Tibial nerve (tissue), 4 donors: ENCODE data around the gene TUSC2. TPM values are rescaled to one million over a fixed set of nuclear protein-coding genes. Genes with fewer than 3 reads are reported as not detected.
A peak's percentile ranks its signal among the peaks of the same experiment; 100 is the strongest.

Experiments
- DNase-seq, 2 donors: peaks; one replicate each; pipeline ENCODE4 v3.0.0-alpha.2; 2019; ENCODE audit warnings: low spot score in 2 of 2
- H3K27ac ChIP-seq, 4 donors: fragments of 200-600 bp; sonication (generic) in 3 of 4; one replicate each; pipeline ENCODE4 v1.5.1; 2017 to 2019; ENCODE audit warnings: mild to moderate bottlenecking in 1 of 4
- H3K27me3 ChIP-seq, 2 donors: fragments of 200-600 bp; sonication (generic) in 1 of 2; one replicate each; pipeline versions ENCODE4 v1.5.1 to v1.6.0; 2017 to 2019
- H3K36me3 ChIP-seq, 3 donors: fragments of 200-600 bp; sonication (generic); one replicate each; pipeline ENCODE4 v1.5.1; 2018 to 2019
- H3K4me1 ChIP-seq, 4 donors: fragments of 200-600 bp; sonication (generic) in 3 of 4; one replicate each; pipeline ENCODE4 v1.5.1; 2017 to 2019
- H3K4me3 ChIP-seq, 4 donors: fragments of 200-600 bp; sonication (generic) in 3 of 4; one replicate each; pipeline ENCODE4 v1.5.1; 2017 to 2019; ENCODE audit warnings: mild to moderate bottlenecking in 1 of 4, moderate library complexity in 1 of 4
- H3K9me3 ChIP-seq, 4 donors: fragments of 200-600 bp; sonication (generic) in 3 of 4; one replicate each; pipeline ENCODE4 v1.5.1; 2017 to 2019
- EP300 ChIP-seq, 2 donors: sonication (generic); formaldehyde crosslinking; IDR thresholded peaks; one replicate each; pipeline ENCODE4 v1.6.1; 2017; ENCODE audit warnings: antibody characterized with exemption in 2 of 2, mild to moderate bottlenecking in 1 of 2
- POLR2A ChIP-seq, 2 donors: fragments of 450-650 bp; IDR thresholded peaks; one replicate each; pipeline ENCODE4 v1.6.1; 2017; ENCODE audit warnings: antibody characterized with exemption in 2 of 2, mild to moderate bottlenecking in 2 of 2, moderate library complexity in 2 of 2
- WGBS, 2 donors: methylation state at CpG; one replicate each; pipeline ENCODE4 v1.1.5; 2018; 5-methylcytosine and 5-hydroxymethylcytosine counted together
- total RNA-seq, 4 donors: library from RNA; depleted of rRNA; stranded (reverse); fragments of >200 nt; gene quantifications; one replicate each; pipeline ENCODE4 v1.1.0, GENCODE V29; 2016
- TF ChIP-seq, protein P1 (sequence below), 5 experiments: fragments of 200-600 bp in 3 of 5; fragments of 450-650 bp in 2 of 5; sonication (generic) in 3 of 5; IDR thresholded peaks; one replicate each; pipeline ENCODE4 v1.5.1; 2016 to 2019; ENCODE audit warnings: antibody characterized with exemption in 5 of 5, mild to moderate bottlenecking in 3 of 5, moderate library complexity in 2 of 5

The TUSC2 gene
- total RNA-seq, 4 donors from 2014 or later: 19.0 to 31.9 (median 20.8) TPM

DNA sequence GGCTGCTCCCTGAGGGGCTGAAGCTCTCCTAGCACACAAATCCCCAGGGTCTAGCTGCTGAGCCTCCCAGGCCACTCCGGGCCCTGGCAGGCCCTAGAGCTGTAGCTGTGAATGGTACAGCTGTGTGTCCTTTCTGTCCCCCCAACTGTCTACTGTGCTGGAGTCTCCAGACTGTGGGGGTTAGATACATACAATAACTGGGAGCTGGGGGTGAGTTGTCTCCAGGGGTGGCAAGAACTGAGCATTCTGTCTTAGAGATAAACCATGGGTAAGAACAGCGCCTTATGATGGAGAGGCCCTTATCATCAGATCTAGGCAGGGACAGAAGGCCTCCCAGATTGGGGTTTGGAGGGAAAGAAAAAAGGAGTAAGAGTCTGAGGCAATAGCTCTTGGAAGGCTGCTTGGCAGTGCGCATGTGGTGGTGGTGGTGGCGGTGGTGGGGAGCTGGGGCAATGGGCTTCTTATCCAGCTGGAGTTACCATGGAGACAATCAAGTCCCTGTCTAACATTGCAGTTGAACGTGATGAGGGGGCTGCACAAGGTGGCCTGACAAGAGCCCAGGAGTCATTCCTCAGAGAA lies 26.3 kb upstream of the TUSC2 start:
- no peaks in the 10 kb centered on the region for H3K27me3 ChIP-seq
- peaks cover 0 to 53% (median 12%) of the 10 kb centered on the region in 3 donors for H3K36me3 ChIP-seq
- H3K4me1 ChIP-seq: peaks cover 8 to 81% (median 49%) of the 10 kb centered on the region in 4 donors
- WGBS, 2 donors: 76 to 79% methylated on average over 5 of the region's 5 CpGs
- H3K4me3 ChIP-seq: no peak overlapping the region
- DNase-seq: no peak
- H3K9me3 ChIP-seq: no peaks in the 10 kb centered on the region
- H3K27ac ChIP-seq: no peak overlapping the region
- TF ChIP-seq EP300 (IDR thresholded peaks at IDR 0.05) (no peak), POLR2A (IDR thresholded peaks at IDR 0.05) (no peak)
- TF ChIP-seq, protein P1, sequence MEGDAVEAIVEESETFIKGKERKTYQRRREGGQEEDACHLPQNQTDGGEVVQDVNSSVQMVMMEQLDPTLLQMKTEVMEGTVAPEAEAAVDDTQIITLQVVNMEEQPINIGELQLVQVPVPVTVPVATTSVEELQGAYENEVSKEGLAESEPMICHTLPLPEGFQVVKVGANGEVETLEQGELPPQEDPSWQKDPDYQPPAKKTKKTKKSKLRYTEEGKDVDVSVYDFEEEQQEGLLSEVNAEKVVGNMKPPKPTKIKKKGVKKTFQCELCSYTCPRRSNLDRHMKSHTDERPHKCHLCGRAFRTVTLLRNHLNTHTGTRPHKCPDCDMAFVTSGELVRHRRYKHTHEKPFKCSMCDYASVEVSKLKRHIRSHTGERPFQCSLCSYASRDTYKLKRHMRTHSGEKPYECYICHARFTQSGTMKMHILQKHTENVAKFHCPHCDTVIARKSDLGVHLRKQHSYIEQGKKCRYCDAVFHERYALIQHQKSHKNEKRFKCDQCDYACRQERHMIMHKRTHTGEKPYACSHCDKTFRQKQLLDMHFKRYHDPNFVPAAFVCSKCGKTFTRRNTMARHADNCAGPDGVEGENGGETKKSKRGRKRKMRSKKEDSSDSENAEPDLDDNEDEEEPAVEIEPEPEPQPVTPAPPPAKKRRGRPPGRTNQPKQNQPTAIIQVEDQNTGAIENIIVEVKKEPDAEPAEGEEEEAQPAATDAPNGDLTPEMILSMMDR (IDR thresholded peaks at IDR 0.05): no peak

DNA sequence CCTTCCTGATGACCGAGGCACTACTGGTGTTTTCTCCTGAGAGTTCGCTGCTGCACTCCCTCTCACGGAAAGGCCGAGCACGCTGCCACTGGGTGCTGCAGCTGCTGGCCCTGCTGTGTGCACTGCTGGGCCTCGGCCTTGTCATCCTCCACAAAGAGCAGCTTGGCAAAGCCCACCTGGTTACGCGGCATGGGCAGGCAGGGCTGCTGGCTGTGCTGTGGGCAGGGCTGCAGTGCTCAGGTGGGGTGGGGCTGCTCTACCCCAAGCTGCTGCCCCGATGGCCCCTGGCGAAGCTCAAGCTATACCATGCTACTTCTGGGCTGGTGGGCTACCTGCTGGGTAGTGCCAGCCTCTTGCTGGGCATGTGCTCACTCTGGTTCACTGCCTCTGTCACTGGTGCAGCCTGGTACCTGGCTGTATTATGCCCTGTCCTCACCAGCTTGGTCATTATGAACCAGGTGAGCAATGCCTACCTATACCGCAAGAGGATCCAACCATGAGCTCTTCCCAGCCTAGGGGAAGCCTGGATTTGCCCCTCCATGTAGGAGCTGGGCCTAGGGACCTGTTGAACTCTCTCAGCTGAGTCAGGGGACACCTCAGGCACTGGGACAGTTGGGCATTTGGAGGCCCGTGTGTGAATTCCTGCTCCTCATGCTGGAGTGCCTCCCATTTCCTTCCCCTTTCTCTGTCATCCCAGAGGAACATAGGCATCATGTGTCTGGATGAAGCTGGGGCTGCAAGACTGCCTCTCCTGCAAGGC lies 25.4 kb upstream of the TUSC2 start:
- H3K36me3 ChIP-seq: peaks cover 0 to 62% (median 12%) of the 10 kb centered on the region in 3 donors
- H3K4me1 ChIP-seq: peaks cover 8 to 83% (median 50%) of the 10 kb centered on the region in 4 donors
- WGBS, 2 donors: 74 to 79% methylated on average over 8 to 10 of the region's 12 CpGs
- no peaks in the 10 kb centered on the region for H3K27me3 ChIP-seq
- TF ChIP-seq EP300 (IDR thresholded peaks at IDR 0.05) (no peak), POLR2A (IDR thresholded peaks at IDR 0.05) (no peak)
- TF ChIP-seq, protein P1 (IDR thresholded peaks at IDR 0.05): no peak
- no peak for DNase-seq
- H3K4me3 ChIP-seq: no peak overlapping the region
- no peaks in the 10 kb centered on the region for H3K9me3 ChIP-seq
- no peak overlapping the region for H3K27ac ChIP-seq

DNA sequence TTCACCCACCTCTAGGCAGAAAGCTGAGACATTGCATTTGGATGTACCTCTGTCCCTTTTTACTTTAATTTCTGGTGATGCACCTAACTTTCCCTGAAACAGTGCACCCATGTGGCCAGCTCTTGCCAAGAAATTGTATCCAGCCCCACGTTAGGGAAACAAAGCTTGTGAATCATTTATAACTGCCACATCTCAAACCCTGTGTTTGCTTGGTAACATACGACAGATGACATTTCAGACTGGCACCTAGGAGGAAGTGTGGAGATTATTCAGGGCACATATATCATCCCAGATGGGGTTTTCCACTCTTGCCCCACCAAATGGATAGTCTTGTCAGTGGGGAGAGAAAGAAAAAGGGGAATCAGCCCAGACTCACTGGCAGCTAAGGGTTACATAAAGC lies 24.8 kb upstream of the TUSC2 start:
- 34 to 40% methylated on average over 2 of the region's 2 CpGs for WGBS, 2 donors
- TF ChIP-seq, protein P1 (IDR thresholded peaks at IDR 0.05): no peak
- no peak for TF ChIP-seq EP300 (IDR thresholded peaks at IDR 0.05)
- TF ChIP-seq POLR2A (IDR thresholded peaks at IDR 0.05): no peak
- H3K9me3 ChIP-seq: no peaks in the 10 kb centered on the region
- no peaks in the 10 kb centered on the region for H3K27me3 ChIP-seq
- peaks cover 0 to 68% (median 12%) of the 10 kb centered on the region in 3 donors for H3K36me3 ChIP-seq
- peaks cover 5 to 83% (median 43%) of the 10 kb centered on the region in 4 donors for H3K4me1 ChIP-seq
- no peak overlapping the region for H3K27ac ChIP-seq
- H3K4me3 ChIP-seq: no peak overlapping the region
- no peak for DNase-seq

DNA sequence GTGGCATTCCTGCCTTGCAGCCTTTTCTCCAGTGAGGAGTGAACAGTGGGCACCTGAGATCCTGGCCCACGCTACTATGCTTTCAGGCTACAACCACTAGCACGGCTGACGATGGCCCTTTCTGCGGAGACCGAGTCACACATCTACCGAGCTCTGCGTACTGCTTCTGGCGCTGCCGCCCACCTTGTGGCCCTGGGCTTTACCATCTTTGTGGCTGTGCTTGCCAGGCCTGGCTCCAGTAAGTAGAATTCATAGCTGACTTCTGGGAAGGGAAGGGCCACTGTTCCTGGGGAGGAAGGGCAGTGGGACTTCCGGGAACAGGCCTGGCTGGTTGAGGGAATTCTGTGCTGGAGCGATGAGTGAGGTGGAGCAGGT lies 23.3 kb upstream of the TUSC2 start:
- peaks cover 0 to 59% (median 12%) of the 10 kb centered on the region in 3 donors for H3K36me3 ChIP-seq

More for the DNA sequence above, 23.3 kb upstream of the TUSC2 start:
- Histone ChIP-seq H3K27me3 (no peaks in the 10 kb centered on the region), H3K9me3 (no peaks in the 10 kb centered on the region), H3K27ac (peak overlapping the region; percentile 74 to 96 (median 88)), H3K4me1 (peaks cover 0 to 79% (median 29%) of the 10 kb centered on the region in 4 donors), H3K4me3 (peak overlapping the region; percentile 49 to 87 (median 75))
- TF ChIP-seq, protein P1 (IDR thresholded peaks at IDR 0.05): no peak
- no peak for TF ChIP-seq POLR2A (IDR thresholded peaks at IDR 0.05)
- TF ChIP-seq EP300 (IDR thresholded peaks at IDR 0.05): no peak
- WGBS, 2 donors: 56 to 64% methylated on average over 9 to 11 of the region's 11 CpGs
- DNase-seq: no peak
